Mesodermal cell (in vitro differentiated cells): ENCODE measurements around the gene COL4A1.
A peak's percentile ranks its signal among the peaks of the same experiment; 100 is the strongest.

Experiments used
- H3K27ac ChIP-seq: 2 replicates; pipeline ENCODE4 v1.7.0; 2013; ENCODE audit warnings: mild to moderate bottlenecking, low read depth, low read length, moderate library complexity; ENCODE audit not compliant: severe bottlenecking
- H3K36me3 ChIP-seq: 2 replicates; pipeline ENCODE4 v1.7.1; 2013; ENCODE audit warnings: mild to moderate bottlenecking, low read length, moderate library complexity; ENCODE audit not compliant: control insufficient read depth, insufficient read depth
- H3K4me1 ChIP-seq: one replicate; pipeline ENCODE4 v1.7.1; 2013; ENCODE audit warnings: mild to moderate bottlenecking, low read length; ENCODE audit not compliant: insufficient read depth, control insufficient read depth, poor library complexity, severe bottlenecking
- H3K4me3 ChIP-seq: 2 replicates; pipeline ENCODE4 v1.7.0; 2013; ENCODE audit warnings: low read length, control low read depth, mild to moderate bottlenecking; ENCODE audit not compliant: insufficient read depth, poor library complexity, severe bottlenecking; ENCODE audit errors: extremely low read depth
- H3K9me3 ChIP-seq: 2 replicates; pipeline ENCODE4 v1.7.1; 2013; ENCODE audit warnings: mild to moderate bottlenecking, low read length, moderate library complexity; ENCODE audit not compliant: control insufficient read depth
- WGBS, 2 experiments: methylation state at CpG; one replicate each; pipeline ENCODE4 v1.1.5; 2013; ENCODE audit warnings: missing lambda C conversion rate in 2 of 2; ENCODE audit not compliant: insufficient coverage in 2 of 2; 5-methylcytosine and 5-hydroxymethylcytosine counted together

Gene COL4A1

GRCh38 chr13:110129539-110130186 lies 177.3 kb downstream of the COL4A1 start:
- Histone ChIP-seq H3K36me3 (no peaks in the 10 kb centered on the region), H3K4me1 (peaks cover 73% of the 10 kb centered on the region), H3K4me3 (no peak overlapping the region), H3K9me3 (peaks cover 8% of the 10 kb centered on the region), H3K27ac (no peak overlapping the region)
- WGBS, 2 experiments = 84 to 88% methylated on average over 9 to 10 of the region's 14 CpGs

- no peaks in the 10 kb centered on the region for H3K36me3 ChIP-seq
- no peak overlapping the region for H3K4me3 ChIP-seq
- H3K27ac ChIP-seq = no peak overlapping the region
- H3K4me1 ChIP-seq = peaks cover 76% of the 10 kb centered on the region
- H3K9me3 ChIP-seq = peaks cover 8% of the 10 kb centered on the region
- 95 to 96% methylated on average over 16 to 17 of the region's 17 CpGs for WGBS, 2 experiments
Measured at GRCh38 chr13:110129076-110129475, 177.9 kb downstream of the COL4A1 start.

GRCh38 chr13:110128546-110128945 lies 178.4 kb downstream of the COL4A1 start:
- Histone ChIP-seq H3K4me3 (no peak overlapping the region), H3K27ac (no peak overlapping the region), H3K36me3 (no peaks in the 10 kb centered on the region), H3K9me3 (peaks cover 8% of the 10 kb centered on the region), H3K4me1 (peaks cover 73% of the 10 kb centered on the region)
- 96 to 100% methylated on average over 5 of the region's 8 CpGs for WGBS, 2 experiments

GRCh38 chr13:110127986-110128511 lies 178.9 kb downstream of the COL4A1 start:
- 61 to 74% methylated on average over 3 to 5 of the region's 6 CpGs for WGBS, 2 experiments
- H3K9me3 ChIP-seq = peaks cover 8% of the 10 kb centered on the region

GRCh38 chr13:110126391-110126961 lies 180.5 kb downstream of the COL4A1 start:
- peaks cover 8% of the 10 kb centered on the region for H3K9me3 ChIP-seq
- no peaks in the 10 kb centered on the region for H3K36me3 ChIP-seq
- H3K27ac ChIP-seq = peak overlapping the region; percentile 96
- peaks cover 66% of the 10 kb centered on the region for H3K4me1 ChIP-seq
- no peak overlapping the region for H3K4me3 ChIP-seq
- 5 to 18% methylated on average over 11 of the region's 12 CpGs for WGBS, 2 experiments

More at GRCh38 chr13:110127986-110128511, 178.9 kb downstream of the COL4A1 start:
- peaks cover 75% of the 10 kb centered on the region for H3K4me1 ChIP-seq
- H3K27ac ChIP-seq = no peak overlapping the region
- no peaks in the 10 kb centered on the region for H3K36me3 ChIP-seq
- no peak overlapping the region for H3K4me3 ChIP-seq

GRCh38 chr13:110125613-110126272 lies 181.2 kb downstream of the COL4A1 start:
- Histone ChIP-seq H3K9me3 (peaks cover 8% of the 10 kb centered on the region), H3K4me3 (no peak overlapping the region), H3K36me3 (no peaks in the 10 kb centered on the region), H3K27ac (peak overlapping the region; percentile 96), H3K4me1 (peaks cover 59% of the 10 kb centered on the region)
- WGBS, 2 experiments = 89 to 91% methylated on average over 10 of the region's 10 CpGs

- Histone ChIP-seq H3K4me3 (no peak overlapping the region), H3K36me3 (no peaks in the 10 kb centered on the region), H3K9me3 (peaks cover 8% of the 10 kb centered on the region), H3K4me1 (peaks cover 57% of the 10 kb centered on the region), H3K27ac (peak overlapping the region; percentile 16)
- WGBS, 2 experiments = 90 to 99% methylated on average over 10 of the region's 10 CpGs
Measured at GRCh38 chr13:110125157-110125556, 181.8 kb downstream of the COL4A1 start.

- no peaks in the 10 kb centered on the region for H3K36me3 ChIP-seq
- H3K9me3 ChIP-seq = peaks cover 8% of the 10 kb centered on the region
- WGBS, 2 experiments = 87 to 94% methylated on average over 10 to 14 of the region's 14 CpGs
- H3K27ac ChIP-seq = no peak overlapping the region
- H3K4me3 ChIP-seq = no peak overlapping the region
- H3K4me1 ChIP-seq = peaks cover 57% of the 10 kb centered on the region
Measured at GRCh38 chr13:110124201-110124940, 182.6 kb downstream of the COL4A1 start.

- peak overlapping the region; percentile 41 for H3K27ac ChIP-seq
- 82 to 87% methylated on average over 16 to 19 of the region's 19 CpGs for WGBS, 2 experiments
- H3K4me3 ChIP-seq = no peak overlapping the region
- H3K9me3 ChIP-seq = no peaks in the 10 kb centered on the region
- H3K4me1 ChIP-seq = peaks cover 52% of the 10 kb centered on the region
- H3K36me3 ChIP-seq = no peaks in the 10 kb centered on the region
Measured at GRCh38 chr13:110123041-110123809, 183.7 kb downstream of the COL4A1 start.
